Stimulated activated CD8-positive, alpha-beta memory T cell treated with anti-CD3 and anti-CD28 coated beads, Interleukin-12 subunit alpha, Interleukin-12 subunit beta, amount 100 ng/mL, for 1 hour (primary cell): ENCODE measurements around the gene CNTN2.

ENCODE experiments used
- DNase-seq: peaks from one replicate; pipeline ENCODE4 v3.0.0-alpha.2; 2020; ENCODE audit warnings: low read depth

The CNTN2 gene

DNA sequence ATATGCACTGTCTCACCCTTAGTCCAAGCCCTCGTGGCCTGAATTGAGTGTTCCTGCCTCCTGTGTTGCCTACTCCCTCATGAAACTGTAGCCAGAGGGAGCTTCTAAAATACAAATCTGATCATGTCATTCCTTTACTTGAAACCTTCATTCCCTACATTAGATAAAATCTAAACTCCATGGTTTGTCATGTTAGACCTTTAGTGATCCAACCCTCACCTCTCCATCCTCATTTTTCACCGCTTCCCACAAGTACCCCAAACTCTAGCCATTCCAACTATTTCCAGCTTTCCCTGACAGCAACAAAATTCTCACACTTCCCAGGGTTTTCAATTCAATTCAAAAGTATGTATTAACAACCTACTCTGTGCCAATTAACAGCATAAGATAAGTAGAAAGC is 18.3 kb upstream of the CNTN2 start:
- no peak for DNase-seq

DNA sequence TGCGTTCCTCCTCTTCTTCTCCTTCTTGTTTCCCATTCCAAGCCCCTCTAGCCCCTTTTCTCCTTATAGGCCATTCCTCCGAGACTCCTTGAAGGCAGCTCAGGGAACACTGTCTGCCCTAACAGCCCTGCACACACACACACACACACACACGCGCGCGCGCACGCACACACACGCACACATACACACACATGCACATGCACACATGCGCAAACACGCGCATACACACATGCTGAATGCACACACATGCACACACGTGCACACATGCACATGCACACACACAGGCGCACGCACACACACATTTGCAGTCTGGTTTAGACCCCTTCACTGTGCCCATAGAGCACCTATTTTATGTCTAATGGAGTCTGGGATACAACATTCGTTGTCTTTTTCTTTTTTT is 17.8 kb upstream of the CNTN2 start:
- DNase-seq, result no peak

DNA sequence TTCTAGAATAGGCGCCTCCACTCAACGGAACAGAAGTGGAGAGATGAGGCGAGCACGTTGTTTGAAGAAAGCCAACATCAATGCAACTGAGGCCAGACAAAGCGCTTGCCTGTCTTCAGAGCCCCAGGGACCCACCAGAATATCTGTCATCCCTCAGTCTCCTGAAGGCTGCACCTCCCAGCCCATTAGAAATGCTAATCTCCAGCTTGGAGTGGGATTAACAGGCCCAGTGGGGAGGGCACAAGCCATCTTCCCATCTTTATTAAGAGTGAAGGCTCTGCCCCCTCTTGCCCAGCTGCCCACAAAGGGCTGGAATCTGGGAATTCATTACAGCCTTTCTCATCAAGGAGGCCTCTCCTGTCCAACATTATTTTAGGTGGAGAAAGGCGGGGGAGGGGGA is 16.8 kb upstream of the CNTN2 start:
- DNase-seq, result no peak

DNA sequence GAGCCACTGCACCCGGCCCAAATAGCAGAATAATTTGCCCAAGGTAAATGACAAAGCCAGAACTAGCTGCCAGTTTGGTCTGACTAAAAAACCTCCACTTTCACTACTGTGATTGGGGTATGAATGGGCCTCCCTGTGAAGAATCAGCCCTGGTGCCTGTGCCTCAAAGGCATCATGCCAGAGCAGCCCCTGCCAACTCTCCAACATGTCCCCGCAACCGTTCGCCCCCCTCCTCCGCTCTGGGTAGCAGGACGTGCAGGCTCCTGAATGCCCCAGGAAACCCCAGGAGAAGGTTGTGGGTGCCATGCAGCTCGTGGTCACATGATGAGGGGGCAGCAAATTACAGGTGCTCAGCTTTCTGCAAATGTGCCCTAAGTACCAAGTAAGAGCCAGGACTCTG is 14.6 kb upstream of the CNTN2 start:
- DNase-seq, result no peak

DNA sequence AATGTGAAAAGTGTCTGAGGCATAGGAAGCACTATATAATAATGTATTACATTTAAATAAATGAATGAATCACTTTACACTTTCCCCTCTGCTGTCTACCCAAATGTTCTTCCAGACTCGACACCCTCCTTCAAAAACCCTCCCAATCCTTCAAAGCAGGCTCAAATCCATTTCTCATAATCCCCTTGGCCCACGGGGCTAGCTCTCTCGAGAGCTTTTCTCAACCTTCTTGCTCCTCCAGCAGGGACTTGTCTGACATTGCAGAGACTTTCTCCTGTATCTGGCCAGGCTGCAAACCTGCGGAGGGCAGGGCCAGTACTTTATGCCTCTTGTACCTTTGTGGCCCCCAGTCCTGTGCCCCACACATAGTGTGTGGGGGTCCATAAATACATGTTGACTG is 14.1 kb upstream of the CNTN2 start:
- no peak for DNase-seq

DNA sequence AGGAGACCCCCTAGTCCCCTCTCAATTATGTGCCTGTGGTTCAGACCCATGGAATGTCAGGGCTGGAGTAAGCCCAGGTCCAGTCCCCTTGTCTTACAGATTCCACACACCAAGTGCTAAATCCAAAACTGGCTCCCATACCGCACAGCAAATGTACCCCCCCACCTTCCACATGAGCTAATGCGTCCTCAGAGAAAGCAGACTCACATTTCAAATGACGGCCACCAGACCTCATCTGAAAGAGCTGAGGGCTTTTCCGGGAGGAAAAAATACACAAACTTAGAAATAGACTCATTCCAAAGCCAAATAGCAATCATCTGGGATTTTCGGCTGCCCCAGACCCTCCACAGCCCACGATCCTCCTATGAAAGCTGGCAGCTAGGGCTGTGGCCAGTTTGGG is 12.8 kb upstream of the CNTN2 start:
- no peak for DNase-seq

DNA sequence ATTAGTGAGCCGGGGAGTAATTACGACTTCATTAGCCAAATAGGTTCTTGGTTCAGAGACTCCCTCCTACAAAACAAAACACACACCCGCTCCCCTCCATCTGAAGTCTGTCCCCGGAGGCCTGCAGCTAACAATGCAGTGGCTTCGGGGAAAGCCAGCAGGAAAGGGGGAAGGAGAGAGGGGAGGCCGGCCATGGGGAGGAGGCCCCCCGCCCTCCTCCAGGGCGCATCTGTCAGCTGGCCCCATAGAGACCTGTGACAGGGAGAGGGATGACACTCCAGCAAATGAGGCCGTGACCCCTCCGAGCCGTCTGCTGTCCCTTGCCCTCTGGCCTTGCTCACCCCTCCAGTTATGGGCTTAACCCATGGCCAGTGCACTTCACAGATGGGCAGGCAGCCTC is 12.1 kb upstream of the CNTN2 start:
- no peak for DNase-seq

DNA sequence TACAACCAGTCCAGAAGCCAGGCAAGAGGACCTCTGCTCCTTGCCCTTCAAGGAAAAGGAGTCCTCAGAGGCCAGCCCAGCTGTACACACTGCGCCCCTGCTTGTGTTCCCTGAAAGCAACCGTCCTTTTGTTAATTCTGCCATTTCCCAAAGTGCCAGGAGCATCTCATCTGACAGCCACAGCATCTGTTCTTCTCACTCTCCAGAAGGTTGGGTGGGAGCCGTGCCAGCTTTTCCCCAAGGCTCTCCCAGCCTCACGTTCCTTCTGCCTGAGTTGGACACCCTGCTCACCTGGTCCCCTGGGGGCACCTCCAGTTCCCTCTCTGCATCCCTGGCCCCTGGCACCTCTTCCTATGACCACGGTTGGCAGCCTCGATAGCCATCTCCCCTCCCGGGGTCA is 10.5 kb upstream of the CNTN2 start:
- DNase-seq, result no peak

DNA sequence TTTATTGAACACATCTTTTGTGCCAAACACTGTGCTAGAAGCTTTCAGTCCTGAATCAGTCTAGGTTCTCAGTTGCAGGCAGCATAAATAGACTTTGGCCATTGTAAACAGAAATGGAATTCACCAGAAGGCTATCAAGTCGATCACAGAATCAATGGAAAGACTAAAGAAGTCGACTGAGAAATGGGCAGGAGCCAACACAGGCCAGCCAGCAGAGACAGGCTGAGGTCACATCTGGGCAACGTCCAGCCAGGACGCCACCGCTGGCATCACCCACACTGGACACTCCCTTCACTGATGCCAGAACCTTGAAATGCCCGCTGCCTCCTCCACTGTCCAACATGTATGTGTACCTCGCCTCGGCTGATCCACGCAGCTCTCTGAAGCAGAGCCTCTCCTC is 5.5 kb upstream of the CNTN2 start:
- DNase-seq, result no peak

DNA sequence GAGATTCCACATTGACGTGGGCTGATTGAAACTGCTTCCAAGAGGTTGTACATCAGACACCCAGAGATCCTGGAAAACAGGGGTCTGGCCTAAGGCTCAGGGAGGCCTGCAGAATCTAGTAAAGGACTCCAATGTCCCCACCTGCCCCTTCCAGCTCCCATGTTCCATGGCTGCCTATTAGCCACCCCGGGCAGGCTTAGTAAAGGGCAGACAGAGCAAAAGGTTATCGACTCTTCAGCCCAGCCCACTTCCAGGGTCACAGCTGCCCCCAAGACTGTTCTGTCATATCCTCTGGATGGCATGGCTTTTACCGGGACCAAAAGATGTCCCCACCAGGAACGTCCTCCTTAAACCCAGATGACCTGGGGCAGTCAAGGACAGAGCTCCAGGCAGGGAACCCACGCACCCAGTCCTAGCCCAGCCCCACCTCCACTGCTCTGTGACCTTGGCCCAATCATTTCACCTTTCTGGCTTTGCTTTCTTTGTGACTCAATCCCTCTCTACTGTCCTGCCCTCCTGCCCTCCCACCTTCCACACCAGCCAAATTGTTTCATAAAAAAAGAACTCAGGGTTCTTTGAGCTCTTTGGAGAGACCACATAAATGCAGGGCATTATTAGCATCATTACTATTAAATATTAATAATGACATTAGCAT is 4.8 kb upstream of the CNTN2 start:
- DNase-seq, result no peak

DNA sequence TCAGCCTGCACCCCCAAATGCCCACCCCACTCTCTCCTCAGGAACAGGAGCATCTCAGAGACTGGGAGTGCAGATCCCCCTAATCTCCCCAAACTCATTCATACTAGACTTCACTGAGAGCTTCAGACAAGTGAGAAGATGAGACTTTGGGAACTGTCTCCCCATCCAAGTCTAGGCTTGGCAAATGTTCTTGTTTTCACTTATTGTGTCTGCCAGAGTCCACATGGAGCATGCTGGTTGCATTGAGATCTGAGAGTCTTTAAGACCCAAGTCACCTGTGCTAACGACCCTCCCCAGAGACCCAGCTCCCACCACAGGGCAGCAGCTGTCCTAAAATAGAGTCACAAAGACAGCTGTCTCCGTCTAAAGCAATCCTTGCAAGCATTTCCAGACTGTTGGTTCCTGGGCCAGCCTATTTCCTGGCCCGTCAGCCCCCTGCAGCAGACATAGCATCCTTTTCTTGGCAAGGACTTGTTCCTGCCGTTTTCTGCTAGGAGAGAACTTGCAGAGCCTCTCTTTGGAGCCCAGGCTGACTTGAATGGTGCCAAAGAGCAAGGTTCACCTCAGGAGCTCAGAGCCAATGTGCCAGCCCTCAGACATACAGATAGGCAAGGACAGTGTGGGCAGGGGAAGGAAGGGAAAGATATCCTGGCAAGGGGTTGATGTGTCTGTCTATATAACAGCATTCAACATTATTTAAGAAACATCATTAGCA is 1.9 kb upstream of the CNTN2 start:
- DNase-seq, result no peak

DNA sequence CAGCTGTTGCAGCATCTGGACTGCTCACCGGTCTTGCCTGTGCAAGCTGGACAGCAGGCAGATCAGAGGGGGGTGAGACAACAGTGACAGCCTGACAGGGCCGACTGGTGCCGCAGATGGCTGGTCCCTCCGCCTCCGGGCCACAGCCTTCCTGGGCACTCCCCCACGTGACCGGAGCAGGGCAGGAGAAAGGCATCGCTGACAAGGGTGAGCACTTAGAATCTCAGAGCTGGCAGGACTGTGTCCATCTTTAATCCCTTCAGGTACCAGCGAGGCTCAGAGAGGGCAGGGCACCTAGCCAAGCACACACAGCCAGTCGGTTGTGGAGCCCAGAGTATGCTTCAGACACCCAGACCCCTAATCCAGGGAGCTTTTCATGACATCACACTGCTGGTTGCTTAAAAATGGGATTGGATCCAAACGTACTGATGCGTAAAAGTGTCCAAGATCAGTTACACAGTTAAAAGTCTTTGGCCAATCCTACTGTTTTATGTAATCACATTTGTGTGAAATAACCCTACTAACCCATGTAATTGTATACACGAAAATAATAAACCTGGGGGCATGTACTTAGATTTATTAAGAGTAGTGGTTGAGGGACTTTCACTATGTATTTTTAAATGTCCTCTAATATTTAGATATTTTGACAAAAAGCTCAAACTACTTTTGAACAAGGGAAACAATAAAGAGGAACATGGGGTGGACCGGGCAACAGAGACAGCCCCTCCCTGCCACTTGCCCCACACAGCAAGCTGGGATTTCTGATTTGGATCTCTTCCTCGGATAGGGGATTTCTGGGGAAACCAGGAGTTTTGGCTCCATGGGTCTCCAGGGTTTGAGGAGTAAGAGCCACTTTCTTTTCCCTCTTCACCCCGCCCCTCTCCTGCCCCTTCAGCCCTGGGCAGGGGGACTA is 758 bp upstream of the CNTN2 start:
- DNase-seq, result no peak

DNA sequence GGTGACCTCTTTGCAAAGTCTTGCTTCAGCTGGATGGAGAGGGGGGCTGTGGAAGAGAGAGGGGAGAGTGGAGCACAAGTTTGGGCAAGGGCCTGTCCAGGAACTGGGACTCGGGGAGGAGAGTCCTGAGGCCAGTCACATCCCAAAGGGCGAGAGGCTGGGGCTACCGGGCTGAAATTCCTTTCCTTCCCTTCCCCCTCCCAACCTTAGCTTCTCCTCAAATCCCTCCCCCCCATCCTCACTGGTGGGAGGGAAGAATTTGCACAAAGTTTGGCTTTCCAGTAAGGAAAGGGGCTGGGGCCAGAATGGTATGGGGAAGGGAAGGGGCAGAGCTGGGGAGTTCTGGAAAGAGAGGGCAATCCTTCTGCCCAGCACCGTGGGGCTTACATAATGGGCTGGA is 854 bp downstream of the CNTN2 start:
- DNase-seq, result no peak

DNA sequence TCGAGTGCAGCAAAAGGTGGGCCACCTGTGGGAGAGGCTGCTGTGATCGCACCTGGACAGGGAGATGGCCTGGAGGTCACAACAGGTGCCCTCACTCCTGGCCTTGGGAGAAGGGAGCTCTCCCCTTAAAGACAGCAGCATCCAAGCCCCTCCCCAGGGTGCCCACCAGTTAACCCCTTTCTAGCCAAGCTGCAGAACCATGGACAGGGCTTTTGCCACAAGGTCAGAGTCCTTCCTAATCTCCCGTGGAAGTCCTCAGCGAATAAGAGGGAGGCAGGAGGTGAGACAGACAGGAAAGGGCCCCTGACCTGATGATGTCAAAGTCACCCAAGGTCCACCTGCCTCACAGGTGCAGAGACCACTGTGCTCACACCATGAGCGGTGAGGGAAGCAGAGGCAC is 1.7 kb downstream of the CNTN2 start:
- DNase-seq, result no peak

DNA sequence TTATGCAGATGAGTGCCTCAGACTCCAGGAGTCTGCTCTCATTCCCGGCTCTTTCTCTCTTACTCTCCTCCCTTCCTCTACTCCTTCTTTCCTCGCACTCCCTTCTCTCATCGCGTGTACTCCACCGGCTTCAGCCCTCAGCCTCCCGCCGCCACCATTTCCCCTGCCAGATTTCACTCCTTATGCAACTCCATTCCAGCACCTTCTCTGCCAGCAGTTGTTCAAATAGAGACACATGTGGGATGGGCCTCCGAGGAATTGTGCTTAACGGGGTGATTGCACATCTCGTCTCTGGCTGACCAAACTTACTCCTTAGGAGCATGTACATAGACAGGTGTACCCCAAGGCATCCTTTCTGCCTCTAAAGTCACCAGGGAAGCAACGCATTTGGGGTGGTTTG is 2.1 kb downstream of the CNTN2 start:
- DNase-seq, result no peak

DNA sequence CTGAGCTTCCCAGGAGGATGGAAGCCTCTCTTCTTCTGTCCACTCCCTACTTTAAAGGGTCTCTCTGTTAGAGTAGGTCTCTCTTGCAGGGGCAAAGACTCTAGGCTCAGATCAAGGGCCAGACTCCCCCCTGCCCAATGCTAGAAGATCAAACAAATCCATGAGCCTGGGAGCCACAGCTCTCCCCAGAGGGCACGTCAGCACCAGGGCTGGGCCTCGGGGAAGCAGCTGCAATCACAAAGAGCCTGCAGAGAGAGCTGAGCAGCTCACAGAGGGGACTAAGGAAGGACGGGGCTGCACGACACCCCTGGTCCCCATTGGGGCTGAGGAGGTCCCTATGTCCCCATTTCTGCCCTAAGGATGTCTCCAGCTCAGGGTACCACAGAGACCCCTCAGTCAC is 3.9 kb downstream of the CNTN2 start:
- no peak for DNase-seq

DNA sequence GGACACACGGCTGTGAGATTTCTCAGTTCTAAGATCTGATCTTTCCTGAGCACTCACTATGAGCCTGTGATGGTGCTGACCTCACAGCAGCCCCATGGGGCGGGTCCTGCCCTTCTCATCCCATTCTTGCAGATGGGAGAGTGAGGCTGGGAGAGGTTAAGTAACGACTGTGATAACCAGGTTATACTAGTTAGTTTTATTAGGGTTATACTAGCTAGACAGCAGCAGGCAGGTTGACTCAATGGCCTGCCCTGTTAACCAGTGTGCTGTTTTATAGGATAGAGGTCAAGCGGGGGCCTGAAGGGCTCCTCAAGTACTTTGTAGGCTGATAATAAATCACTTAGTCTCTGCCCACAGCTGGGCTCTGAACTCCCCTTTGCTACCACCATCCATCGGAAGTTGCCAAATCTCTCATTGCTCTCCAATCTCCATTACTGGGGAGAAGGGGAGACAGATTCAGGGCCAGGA is 4.8 kb downstream of the CNTN2 start:
- no peak for DNase-seq

DNA sequence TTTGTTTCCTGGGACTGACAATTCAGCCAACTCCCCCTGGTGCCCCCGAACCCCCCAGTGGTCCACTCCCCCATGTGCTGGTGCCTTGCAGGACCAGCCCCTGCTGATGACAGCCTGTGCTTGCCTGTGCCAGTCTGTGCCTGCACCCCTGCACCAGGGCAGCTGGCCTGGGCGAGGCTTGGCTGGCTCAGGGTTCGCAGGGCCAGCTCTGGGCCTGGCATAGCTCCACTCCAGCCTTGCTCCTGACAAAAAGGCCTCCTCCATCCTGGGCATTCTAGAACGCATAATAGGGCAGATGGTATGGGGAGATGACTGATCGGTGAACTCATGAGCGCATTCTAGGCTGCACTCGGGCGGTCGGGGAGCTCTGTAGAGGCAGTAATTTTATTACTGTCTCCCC is 5.4 kb downstream of the CNTN2 start:
- DNase-seq, result no peak

DNA sequence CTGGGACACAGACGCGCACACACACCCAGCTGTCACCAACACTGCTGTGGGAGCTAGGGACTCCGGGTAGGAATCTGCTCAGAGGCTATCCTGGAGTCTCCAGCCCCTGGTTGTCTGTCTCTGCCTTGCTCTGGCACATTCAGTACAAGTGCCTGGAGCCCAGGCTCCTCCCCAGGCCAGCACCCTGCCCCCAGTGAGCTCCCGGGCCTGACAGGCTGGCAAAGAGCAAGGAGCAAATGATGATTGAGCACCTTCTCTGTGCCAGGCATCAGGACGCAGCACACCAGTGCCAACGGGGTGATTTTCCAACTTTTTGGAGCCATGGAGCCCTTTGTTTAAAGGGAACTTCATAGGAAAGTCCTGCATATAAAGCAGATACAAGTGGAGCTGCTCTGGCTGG is 6.5 kb downstream of the CNTN2 start:
- no peak for DNase-seq

DNA sequence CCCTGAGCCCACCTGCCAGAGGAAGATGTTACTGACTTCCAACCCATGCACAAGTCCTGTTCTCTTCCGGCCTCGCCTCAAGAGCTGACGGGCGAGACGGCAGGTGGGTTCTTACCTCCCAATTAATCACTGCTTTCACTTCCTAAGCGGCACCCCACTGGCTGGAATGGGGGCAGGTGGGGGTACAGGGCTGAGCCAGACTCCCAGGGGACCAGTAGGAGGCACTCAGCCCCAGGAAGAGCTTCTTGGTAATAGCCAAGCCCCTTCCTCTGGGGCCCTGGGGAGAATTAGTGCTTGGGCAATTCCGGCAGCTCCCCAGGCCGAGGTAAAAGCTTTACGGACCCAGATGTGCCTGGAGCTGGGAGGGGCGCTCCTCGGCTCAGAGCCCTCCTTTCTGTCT is 9.7 kb downstream of the CNTN2 start:
- no peak for DNase-seq

DNA sequence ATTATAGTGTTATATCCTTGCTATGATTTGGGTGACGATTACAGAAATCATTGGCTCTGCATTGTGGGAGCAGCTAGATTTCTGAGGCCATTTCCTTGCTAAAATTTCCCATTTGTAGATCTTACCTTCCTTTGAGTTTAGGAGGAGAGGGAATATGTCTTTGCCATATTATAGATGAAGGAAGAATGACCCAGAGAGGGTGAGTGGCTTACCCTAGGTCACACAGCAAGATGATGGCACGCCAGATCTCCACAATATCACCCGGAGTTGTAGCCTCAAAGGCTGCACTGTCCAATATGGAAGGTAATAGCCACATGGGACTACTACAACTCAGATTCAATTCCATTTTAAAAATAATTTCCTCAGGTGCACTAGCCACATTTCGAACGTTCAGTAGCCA is 10.3 kb downstream of the CNTN2 start:
- DNase-seq, result no peak

DNA sequence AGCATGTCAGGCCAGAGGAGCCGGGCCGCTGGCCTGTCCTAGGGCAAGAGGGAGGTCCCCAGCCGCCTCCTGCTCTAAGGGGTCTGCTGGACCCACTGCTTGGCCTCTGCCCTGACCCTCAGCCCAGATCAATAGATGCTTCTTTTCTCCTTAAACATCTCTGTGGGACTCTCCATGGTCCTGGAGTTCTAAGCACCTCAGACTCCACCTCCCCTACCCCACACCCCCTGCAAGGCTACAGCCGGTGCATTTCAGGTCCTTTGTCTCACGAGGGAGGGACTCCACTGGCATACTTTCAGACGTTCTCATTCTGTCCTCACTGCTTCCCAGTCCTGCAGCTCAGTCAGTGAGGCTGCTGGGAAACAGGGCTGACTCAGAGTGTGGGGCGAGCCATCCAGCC is 11.0 kb downstream of the CNTN2 start:
- no peak for DNase-seq

DNA sequence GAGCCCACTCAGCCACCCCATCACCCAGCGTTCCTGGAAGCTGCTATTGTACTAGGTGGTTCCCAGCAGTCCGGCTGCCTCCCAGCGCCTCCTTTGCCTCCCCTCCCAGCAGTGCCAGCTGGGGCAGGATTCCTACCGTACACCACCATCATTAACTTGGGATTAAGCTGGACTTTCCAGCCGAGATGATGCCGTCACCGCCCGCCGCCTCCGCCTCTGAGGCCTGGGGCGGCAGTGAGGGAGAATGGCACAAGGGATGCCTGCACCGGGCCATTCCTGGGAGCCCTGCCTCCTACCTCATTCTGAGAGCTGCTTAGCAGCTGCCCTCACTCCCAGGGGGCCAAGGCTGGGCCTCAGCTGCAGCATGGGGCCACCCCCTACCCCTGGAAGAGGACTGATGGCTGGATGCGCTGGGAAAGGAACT is 13.2 kb downstream of the CNTN2 start:
- DNase-seq, result no peak
